SK-N-SH (cell line): ENCODE measurements around the gene CLEC7A. TPM values are rescaled to one million over a fixed set of nuclear protein-coding genes. Genes with fewer than 3 reads are reported as not detected.

ENCODE experiments used
- CTCF ChIA-PET: fragments of 300-600, 350-600 bp; formaldehyde crosslinking; extraction: SDS; loops from one replicate; lab custom pipeline; 2021; lab: Yijun Ruan, JAX
- POLR2A ChIA-PET: fragments of 350-600 bp; sonication (Branson Sonifier 250); formaldehyde crosslinking; extraction: SDS; loops from one replicate; lab custom pipeline; 2020; ENCODE audit warnings: antibody characterized with exemption, inconsistent platforms; lab: Yijun Ruan, JAX
- DNase-seq: peaks from one replicate; pipeline ENCODE4 v3.0.0; 2012
- H2AFZ ChIP-seq: fragments of 200-600 bp; sonication (generic); 2 replicates; pipeline ENCODE4 v1.8.1; 2016; ENCODE audit warnings: antibody characterized with exemption, mild to moderate bottlenecking, low read depth
- H3F3A ChIP-seq: fragments of 200-600 bp; sonication (generic); replicated peaks from 2 replicates; pipeline ENCODE3; 2016; ENCODE audit warnings: antibody characterized with exemption, mild to moderate bottlenecking; ENCODE audit not compliant: insufficient read depth
- H3K27ac ChIP-seq, 2 experiments: fragments of 200-500 bp in 1 of 2; fragments of 200-600 bp in 1 of 2; sonication (Bioruptor generic) in 1 of 2; sonication (generic), shearing (Covaris generic) in 1 of 2; 2 replicates each; pipeline versions ENCODE4 v1.5.1 to v1.6.1; 2014 to 2016; ENCODE audit warnings: low read depth in 2 of 2, inconsistent platforms in 1 of 2, low read length in 1 of 2, mild to moderate bottlenecking in 1 of 2, mixed read lengths in 1 of 2
- H3K27me3 ChIP-seq: fragments of 200-600 bp; sonication (generic), shearing (Covaris generic); 2 replicates; pipeline ENCODE4 v1.6.1; 2016; ENCODE audit warnings: mixed run types; ENCODE audit not compliant: insufficient read depth
- H3K36me3 ChIP-seq, 2 experiments: fragments of 200-500 bp in 1 of 2; fragments of 200-600 bp in 1 of 2; sonication (Bioruptor generic) in 1 of 2; sonication (generic) in 1 of 2; replicated peaks in 1 of 2; 2 replicates each; pipeline versions ENCODE3 to v1.5.1; 2014 to 2016; ENCODE audit warnings: low read length in 1 of 2, mild to moderate bottlenecking in 1 of 2; ENCODE audit not compliant: insufficient read depth in 2 of 2, control insufficient read depth in 1 of 2
- H3K4me1 ChIP-seq, 2 experiments: fragments of 200-500 bp in 1 of 2; fragments of 200-600 bp in 1 of 2; sonication (Bioruptor generic) in 1 of 2; sonication (generic), shearing (Covaris generic) in 1 of 2; 2 replicates each; pipeline versions ENCODE4 v1.5.1 to v1.6.1; 2014 to 2016; ENCODE audit warnings: low read depth in 1 of 2, low read length in 1 of 2, mixed run types in 1 of 2; ENCODE audit not compliant: insufficient read depth in 2 of 2, control insufficient read depth in 1 of 2
- H3K4me2 ChIP-seq: fragments of 200-600 bp; sonication (generic), shearing (Covaris generic); 2 replicates; pipeline ENCODE4 v1.6.1; 2017; ENCODE audit warnings: mixed run types
- H3K4me3 ChIP-seq, 2 experiments: fragments of 200-500 bp in 1 of 2; fragments of 200-600 bp in 1 of 2; sonication (Bioruptor generic) in 1 of 2; sonication (generic), shearing (Covaris generic) in 1 of 2; 2 replicates each; pipeline versions ENCODE4 v1.5.1 to v1.8.1; 2014 to 2016; ENCODE audit warnings: low read depth in 2 of 2, inconsistent platforms in 1 of 2, low read length in 1 of 2, mild to moderate bottlenecking in 1 of 2, mixed read lengths in 1 of 2, moderate library complexity in 1 of 2
- H3K79me2 ChIP-seq: fragments of 200-600 bp; sonication (generic); 2 replicates; pipeline ENCODE4 v1.8.1; 2017; ENCODE audit warnings: mild to moderate bottlenecking; ENCODE audit not compliant: insufficient read depth
- H3K9ac ChIP-seq: fragments of 200-600 bp; sonication (generic); 2 replicates; pipeline ENCODE4 v1.6.1; 2017; ENCODE audit warnings: mixed run types
- H3K9me2 ChIP-seq: fragments of 200-600 bp; sonication (generic); 2 replicates; pipeline ENCODE4 v1.6.1; 2017; ENCODE audit warnings: mixed run types
- H3K9me3 ChIP-seq: fragments of 200-600 bp; sonication (generic); 2 replicates; pipeline ENCODE4 v1.6.1; 2017; ENCODE audit warnings: mixed run types, mild to moderate bottlenecking, moderate library complexity
- H4K20me1 ChIP-seq: fragments of 200-600 bp; sonication (generic); 2 replicates; pipeline ENCODE4 v1.6.1; 2017; ENCODE audit warnings: mild to moderate bottlenecking, mixed run types; ENCODE audit not compliant: insufficient read depth
- CHD2 ChIP-seq: fragments of 150-350 bp; IDR thresholded peaks from 2 replicates; pipeline ENCODE4 v1.6.1; 2018; ENCODE audit warnings: low read length; ENCODE audit not compliant: partially characterized antibody
- JUND ChIP-seq: IDR thresholded peaks from 2 replicates; pipeline ENCODE4 v1.4.0; 2012
- NRF1 ChIP-seq: IDR thresholded peaks from 2 replicates; pipeline ENCODE4 v1.6.1; 2012; ENCODE audit warnings: low read depth, mild to moderate bottlenecking, low read length
- POLR2AphosphoS5 ChIP-seq: IDR thresholded peaks from 2 replicates; pipeline ENCODE4 v1.6.1; 2012; ENCODE audit warnings: low read depth, low read length
- RAD21 ChIP-seq: IDR thresholded peaks from 2 replicates; pipeline ENCODE4 v1.6.1; 2012; ENCODE audit warnings: mild to moderate bottlenecking, low read length
- RFX5 ChIP-seq: IDR thresholded peaks from 2 replicates; pipeline ENCODE4 v1.6.1; 2012; ENCODE audit warnings: mild to moderate bottlenecking, improper control_type of control experiment, low read length
- TAF1 ChIP-seq: IDR thresholded peaks from 2 replicates; pipeline ENCODE4 v1.6.1; 2012; ENCODE audit warnings: low read depth, mild to moderate bottlenecking, low read length, moderate library complexity, borderline replicate concordance
- ZBTB33 ChIP-seq: IDR thresholded peaks from 2 replicates; pipeline ENCODE4 v1.4.0; 2012; ENCODE audit warnings: low read depth, borderline replicate concordance
- WGBS: methylation state at CpG from one replicate; pipeline ENCODE4 v1.1.6; 2017; ENCODE audit warnings: low lambda C conversion rate; 5-methylcytosine and 5-hydroxymethylcytosine counted together
- polyA plus RNA-seq, 3 experiments: library from polyadenylated mRNA; depleted of rRNA; stranded (reverse); fragments of >200 nt; gene quantifications; 2 replicates each; pipeline ENCODE4 v1.2.3, GENCODE V29; 2012
- TF ChIP-seq, protein P1 (sequence below): IDR thresholded peaks from 2 replicates; pipeline ENCODE4; 2012
- TF ChIP-seq, protein P2 (sequence below): IDR thresholded peaks from 2 replicates; pipeline ENCODE4 v1.4.0; 2012; ENCODE audit warnings: low read depth, borderline replicate concordance

The CLEC7A gene
- polyA plus RNA-seq, 1 of the 3 experiments (the other 2 are of a cell fraction) = not detected

DNA sequence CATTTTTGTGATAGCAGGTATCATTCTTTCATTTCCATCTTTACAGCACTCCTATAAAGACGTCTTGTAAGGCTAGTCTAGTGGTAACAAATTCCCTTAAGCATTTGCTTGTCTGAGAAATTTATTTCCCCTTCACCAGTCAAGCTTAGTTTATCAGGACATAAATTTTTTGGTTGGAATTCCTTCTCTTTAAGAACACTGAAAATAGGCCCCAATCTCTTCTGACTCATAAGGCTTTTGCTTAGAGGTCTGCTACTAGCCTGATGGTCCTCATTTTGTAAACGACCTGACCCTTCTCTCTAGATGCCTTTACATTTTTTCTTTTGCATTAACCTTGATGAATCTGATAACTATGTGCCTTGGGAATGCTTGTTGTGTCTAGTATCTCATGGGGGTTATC is 21.6 kb upstream of the CLEC7A start (continued):
- no peak for TF ChIP-seq CHD2
- TF ChIP-seq RFX5 = no peak
- no peak for TF ChIP-seq JUND
- TF ChIP-seq, protein P1, sequence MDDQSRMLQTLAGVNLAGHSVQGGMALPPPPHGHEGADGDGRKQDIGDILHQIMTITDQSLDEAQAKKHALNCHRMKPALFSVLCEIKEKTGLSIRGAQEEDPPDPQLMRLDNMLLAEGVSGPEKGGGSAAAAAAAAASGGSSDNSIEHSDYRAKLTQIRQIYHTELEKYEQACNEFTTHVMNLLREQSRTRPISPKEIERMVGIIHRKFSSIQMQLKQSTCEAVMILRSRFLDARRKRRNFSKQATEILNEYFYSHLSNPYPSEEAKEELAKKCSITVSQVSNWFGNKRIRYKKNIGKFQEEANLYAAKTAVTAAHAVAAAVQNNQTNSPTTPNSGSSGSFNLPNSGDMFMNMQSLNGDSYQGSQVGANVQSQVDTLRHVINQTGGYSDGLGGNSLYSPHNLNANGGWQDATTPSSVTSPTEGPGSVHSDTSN = no peak
- no peak for TF ChIP-seq NRF1
- TF ChIP-seq RAD21 = no peak
- no peak for TF ChIP-seq POLR2AphosphoS5
- TF ChIP-seq, protein P2, sequence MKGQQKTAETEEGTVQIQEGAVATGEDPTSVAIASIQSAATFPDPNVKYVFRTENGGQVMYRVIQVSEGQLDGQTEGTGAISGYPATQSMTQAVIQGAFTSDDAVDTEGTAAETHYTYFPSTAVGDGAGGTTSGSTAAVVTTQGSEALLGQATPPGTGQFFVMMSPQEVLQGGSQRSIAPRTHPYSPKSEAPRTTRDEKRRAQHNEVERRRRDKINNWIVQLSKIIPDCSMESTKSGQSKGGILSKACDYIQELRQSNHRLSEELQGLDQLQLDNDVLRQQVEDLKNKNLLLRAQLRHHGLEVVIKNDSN = no peak
- no peak for TF ChIP-seq ZBTB33

GRCh38 chr12:10147714-10148403 is 17.9 kb upstream of the CLEC7A start:
- Histone ChIP-seq H3K36me3 (no peaks in the 10 kb centered on the region), H4K20me1 (no peaks in the 10 kb centered on the region), H3K9me3 (no peaks in the 10 kb centered on the region), H3K79me2 (no peaks in the 10 kb centered on the region), H3K9ac (no peak overlapping the region), H3K9me2 (no peaks in the 10 kb centered on the region), H3K4me3 (no peak overlapping the region), H3K27ac (no peak overlapping the region), H2AFZ (no peak overlapping the region), H3F3A (no peaks in the 10 kb centered on the region), H3K4me1 (no peaks in the 10 kb centered on the region), H3K4me2 (no peak overlapping the region), H3K27me3 (peaks cover 5% of the 10 kb centered on the region; the same call in 1 of the 2 replicates)
- WGBS = 30% methylated on average over 5 of the region's 5 CpGs
- CTCF ChIA-PET = interaction anchor here (1.5 kb wide), 1 partner anchor 397 kb away, joined by 5 read pairs; no protein-coding TSS in a partner anchor
- TF ChIP-seq RFX5 (no peak), RAD21 (no peak)
- POLR2A ChIA-PET = no interaction called here
- DNase-seq = no peak

GRCh38 chr12:10142976-10143589 is 13.1 kb upstream of the CLEC7A start:
- Histone ChIP-seq H3K9me3 (no peaks in the 10 kb centered on the region), H3K27ac (no peak overlapping the region), H3K9ac (no peak overlapping the region), H3K27me3 (peaks cover 18% of the 10 kb centered on the region; the same call in 1 of the 2 replicates), H3K4me2 (no peak overlapping the region), H3K79me2 (no peaks in the 10 kb centered on the region)
- CTCF ChIA-PET = interaction anchor here (1.1 to 2.0 kb wide), 3 partner anchors 10 to 133 kb away, joined by 4 to 13 read pairs (median 4); no protein-coding TSS in a partner anchor
- DNase-seq = no peak
- WGBS = 8% methylated on average over 1 of the region's 1 CpG
- no peak for TF ChIP-seq TAF1
- TF ChIP-seq, all 33 proteins: peak for 0
- Histone ChIP-seq H3K36me3 (no peaks in the 10 kb centered on the region), H3K4me3 (no peak overlapping the region), H3F3A (no peaks in the 10 kb centered on the region), H3K4me1 (no peaks in the 10 kb centered on the region), H3K9me2 (no peaks in the 10 kb centered on the region), H4K20me1 (no peaks in the 10 kb centered on the region), H2AFZ (no peak overlapping the region)
- POLR2A ChIA-PET = no interaction called here
